Common myeloid progenitor, CD34-positive (primary cell): ENCODE data around the gene FBXO38.

Source experiments
- CTCF ChIA-PET: fragments of 350-600 bp; sonication (Branson Sonifier 250); formaldehyde crosslinking; loops from one replicate; lab custom pipeline; 2021; ENCODE audit warnings: antibody characterized with exemption; lab: Charles Lee
- POLR2A ChIA-PET: fragments of 350-600 bp; sonication (Branson Sonifier 250); formaldehyde crosslinking; loops from one replicate; lab custom pipeline; 2021; ENCODE audit warnings: antibody characterized with exemption; lab: Charles Lee
- DNase-seq, 3 donors: peaks; one replicate each; pipeline versions ENCODE4 v3.0.0 to v3.0.0-alpha.2; 2013
- H3K27ac ChIP-seq, 2 experiments: 1 replicate in 1 of 2; 2 replicates in 1 of 2; pipeline ENCODE4 v1.7.0; 2013; ENCODE audit warnings: inconsistent platforms in 2 of 2, low read length in 2 of 2, mild to moderate bottlenecking in 2 of 2, low read depth in 1 of 2, moderate library complexity in 1 of 2; ENCODE audit not compliant: severe bottlenecking in 2 of 2, insufficient read depth in 1 of 2, poor library complexity in 1 of 2
- H3K27me3 ChIP-seq, 5 experiments: replicated peaks in 2 of 5; 1 replicate in 3 of 5; 2 replicates in 2 of 5; pipeline versions ENCODE4 v1.6.1 to v1.7.0; 2013; ENCODE audit warnings: low read length in 4 of 5, mild to moderate bottlenecking in 2 of 5, moderate library complexity in 2 of 5, inconsistent platforms in 1 of 5; ENCODE audit not compliant: insufficient read depth in 5 of 5, control insufficient read depth in 4 of 5
- H3K36me3 ChIP-seq, 4 experiments: 1 replicate in 2 of 4; 2 replicates in 2 of 4; pipeline versions ENCODE4 v1.6.1 to v1.7.0; 2013; ENCODE audit warnings: low read length in 3 of 4, control low read depth in 1 of 4, mild to moderate bottlenecking in 1 of 4; ENCODE audit not compliant: control insufficient read depth in 4 of 4, insufficient read depth in 4 of 4
- H3K4me1 ChIP-seq, 4 experiments: 1 replicate in 3 of 4; 2 replicates in 1 of 4; pipeline versions ENCODE4 v1.6.1 to v1.7.1; 2013; ENCODE audit warnings: low read length in 3 of 4, mild to moderate bottlenecking in 3 of 4, control low read depth in 1 of 4, inconsistent platforms in 1 of 4, moderate library complexity in 1 of 4; ENCODE audit not compliant: control insufficient read depth in 4 of 4, insufficient read depth in 4 of 4; ENCODE audit errors: control extremely low read depth in 1 of 4
- H3K4me3 ChIP-seq, 7 experiments: 1 replicate in 4 of 7; 2 replicates in 3 of 7; pipeline versions ENCODE4 v1.5.1 to v1.7.0; 2013; ENCODE audit warnings: mild to moderate bottlenecking in 7 of 7, low read length in 6 of 7, moderate library complexity in 6 of 7, inconsistent platforms in 2 of 7, low read depth in 2 of 7, control low read depth in 1 of 7; ENCODE audit not compliant: insufficient read depth in 4 of 7, control insufficient read depth in 1 of 7; ENCODE audit errors: extremely low read depth in 1 of 7
- H3K9me3 ChIP-seq, 5 experiments: 1 replicate in 4 of 5; 2 replicates in 1 of 5; pipeline versions ENCODE4 v1.6.1 to v1.7.1; 2013; ENCODE audit warnings: low read length in 4 of 5, mild to moderate bottlenecking in 2 of 5, inconsistent platforms in 1 of 5, low read depth in 1 of 5, moderate library complexity in 1 of 5; ENCODE audit not compliant: control insufficient read depth in 4 of 5, insufficient read depth in 2 of 5; ENCODE audit errors: control extremely low read depth in 1 of 5
- WGBS: methylation state at CpG from one replicate; pipeline ENCODE4 v1.1.5; 2013; ENCODE audit not compliant: insufficient coverage; 5-methylcytosine and 5-hydroxymethylcytosine counted together

FBXO38 gene

GRCh38 chr5:148406406-148406805 is 22.6 kb downstream of the FBXO38 start:
- Histone ChIP-seq H3K9me3 (no peaks in the 10 kb centered on the region), H3K4me1 (peaks cover 12 to 32% (median 23%) of the 10 kb centered on the region in 4 experiments), H3K4me3 (no peak overlapping the region), H3K27ac (no peak overlapping the region), H3K27me3 (no peaks in the 10 kb centered on the region), H3K36me3 (peaks cover 14 to 82% (median 38%) of the 10 kb centered on the region in 4 experiments)
- CTCF ChIA-PET = no interaction called here
- POLR2A ChIA-PET = interaction anchor here (0.6 kb wide), 1 partner anchor 439 kb away, joined by 3 read pairs; no protein-coding TSS in a partner anchor
- no peak for DNase-seq
- WGBS = no CpG with 5 or more reads among the region's 3 CpGs

GRCh38 chr5:148408092-148408491 is 24.3 kb downstream of the FBXO38 start:
- WGBS = 100% methylated on average over 1 of the region's 3 CpGs
- POLR2A ChIA-PET = no interaction called here
- CTCF ChIA-PET = interaction anchor here (1.1 to 2.4 kb wide), 4 partner anchors 10 to 33 kb away, joined by 3 to 9 read pairs (median 4); no protein-coding TSS in a partner anchor

DNA sequence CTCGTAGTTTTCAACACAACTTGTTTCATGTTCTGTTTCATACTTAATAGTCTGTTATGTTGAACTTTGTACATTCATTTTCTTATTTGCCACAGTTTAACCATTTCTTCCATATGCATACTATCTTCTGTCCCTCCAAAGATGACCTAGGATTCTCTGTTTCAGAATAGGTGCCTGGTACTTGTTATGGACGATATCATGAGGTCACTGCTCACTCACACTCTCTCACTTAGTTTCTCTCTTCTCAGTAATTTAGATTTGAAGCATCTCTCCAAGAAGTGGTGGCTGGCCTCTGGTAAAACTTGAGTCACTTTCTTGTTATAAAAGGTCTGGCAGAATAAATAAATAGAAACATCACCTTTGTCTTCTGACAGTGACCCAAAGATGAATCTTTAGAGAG is 28.4 kb downstream of the FBXO38 start:
- Histone ChIP-seq H3K36me3 (peaks cover 15 to 96% (median 64%) of the 10 kb centered on the region in 4 experiments), H3K27ac (no peak overlapping the region), H3K27me3 (no peaks in the 10 kb centered on the region), H3K9me3 (no peaks in the 10 kb centered on the region), H3K4me3 (no peak overlapping the region), H3K4me1 (peaks cover 0 to 5% (median 2%) of the 10 kb centered on the region in 4 experiments)
- ChIA-PET POLR2A (interaction anchor here (0.6 kb wide), 1 partner anchor 697 kb away, joined by 3 read pairs; no protein-coding TSS in a partner anchor), CTCF (interaction anchor here (1.1 to 1.5 kb wide), 3 partner anchors 12 to 319 kb away, joined by 4 to 5 read pairs (median 4); no protein-coding TSS in a partner anchor)
- WGBS = no CpG with 5 or more reads among the region's 2 CpGs
- DNase-seq = no peak

More at GRCh38 chr5:148408092-148408491, 24.3 kb downstream of the FBXO38 start:
- Histone ChIP-seq H3K27ac (no peak overlapping the region), H3K36me3 (peaks cover 20 to 87% (median 48%) of the 10 kb centered on the region in 4 experiments), H3K4me3 (no peak overlapping the region), H3K27me3 (no peaks in the 10 kb centered on the region), H3K4me1 (peaks cover 4 to 15% (median 10%) of the 10 kb centered on the region in 4 experiments), H3K9me3 (no peaks in the 10 kb centered on the region)
- no peak for DNase-seq

DNA sequence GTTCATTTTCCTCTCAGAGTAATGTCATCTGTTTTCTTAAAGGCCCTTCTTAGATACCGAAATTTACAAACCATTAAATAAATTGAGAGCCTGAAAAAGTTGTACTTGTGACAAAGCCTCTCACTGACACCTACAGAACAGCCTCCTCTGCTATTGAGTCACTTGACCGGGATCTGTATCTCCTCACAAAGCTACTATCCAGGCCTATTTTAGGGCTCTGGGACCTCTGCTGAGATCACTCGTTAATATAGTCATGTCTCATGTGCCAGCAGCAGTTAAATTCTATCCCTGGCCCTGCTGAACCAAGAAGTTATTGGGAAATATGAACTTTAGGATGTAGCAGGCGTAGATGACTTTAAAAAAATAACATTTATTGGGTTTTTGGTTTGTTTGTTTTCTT is 31.1 kb downstream of the FBXO38 start:
- H3K9me3 ChIP-seq = no peaks in the 10 kb centered on the region
- no peak for DNase-seq
- WGBS = 94% methylated on average over 2 of the region's 4 CpGs
- H3K4me3 ChIP-seq = no peak overlapping the region
- H3K27ac ChIP-seq = no peak overlapping the region
- H3K4me1 ChIP-seq = peaks cover 0 to 4% (median 2%) of the 10 kb centered on the region in 4 experiments
- H3K27me3 ChIP-seq = no peaks in the 10 kb centered on the region
- CTCF ChIA-PET = no interaction called here
- peaks cover 21 to 97% (median 70%) of the 10 kb centered on the region in 4 experiments for H3K36me3 ChIP-seq
- POLR2A ChIA-PET = no interaction called here

GRCh38 chr5:148416416-148416815 is 32.7 kb downstream of the FBXO38 start:
- no peaks in the 10 kb centered on the region for H3K27me3 ChIP-seq
- H3K36me3 ChIP-seq = peaks cover 20 to 91% (median 64%) of the 10 kb centered on the region in 4 experiments
- no peaks in the 10 kb centered on the region for H3K9me3 ChIP-seq
- no peak overlapping the region for H3K4me3 ChIP-seq
- no CpG with 5 or more reads among the region's 1 CpG for WGBS
- POLR2A ChIA-PET = no interaction called here
- CTCF ChIA-PET = no interaction called here
- DNase-seq = no peak
- H3K27ac ChIP-seq = no peak overlapping the region
- H3K4me1 ChIP-seq = no peaks in the 10 kb centered on the region

- ChIA-PET POLR2A (no interaction called here), CTCF (no interaction called here)
- H3K9me3 ChIP-seq = no peaks in the 10 kb centered on the region
- no peak overlapping the region for H3K27ac ChIP-seq
- H3K36me3 ChIP-seq = peaks cover 20 to 90% (median 64%) of the 10 kb centered on the region in 4 experiments
- H3K27me3 ChIP-seq = no peaks in the 10 kb centered on the region
- no peak for DNase-seq
- WGBS = 83% methylated on average over 1 of the region's 7 CpGs
- no peak overlapping the region for H3K4me3 ChIP-seq
- H3K4me1 ChIP-seq = no peaks in the 10 kb centered on the region
Measured at GRCh38 chr5:148416921-148417320, 33.2 kb downstream of the FBXO38 start.

GRCh38 chr5:148418511-148418910 is 34.8 kb downstream of the FBXO38 start:
- H3K4me3 ChIP-seq = no peak overlapping the region

More at GRCh38 chr5:148418511-148418910, 34.8 kb downstream of the FBXO38 start:
- Histone ChIP-seq H3K4me1 (no peaks in the 10 kb centered on the region), H3K27me3 (no peaks in the 10 kb centered on the region), H3K27ac (no peak overlapping the region), H3K9me3 (no peaks in the 10 kb centered on the region), H3K36me3 (peaks cover 17 to 89% (median 62%) of the 10 kb centered on the region in 4 experiments)
- POLR2A ChIA-PET = no interaction called here
- DNase-seq = no peak
- CTCF ChIA-PET = interaction anchor here (0.9 to 1.1 kb wide), 3 partner anchors 14 to 310 kb away, joined by 3 read pairs; no protein-coding TSS in a partner anchor
- 83% methylated on average over 3 of the region's 3 CpGs for WGBS
